ENCODE data around the gene TMF1.
A peak's percentile ranks its signal among the peaks of the same experiment; 100 is the strongest.

The TMF1 gene

DNA sequence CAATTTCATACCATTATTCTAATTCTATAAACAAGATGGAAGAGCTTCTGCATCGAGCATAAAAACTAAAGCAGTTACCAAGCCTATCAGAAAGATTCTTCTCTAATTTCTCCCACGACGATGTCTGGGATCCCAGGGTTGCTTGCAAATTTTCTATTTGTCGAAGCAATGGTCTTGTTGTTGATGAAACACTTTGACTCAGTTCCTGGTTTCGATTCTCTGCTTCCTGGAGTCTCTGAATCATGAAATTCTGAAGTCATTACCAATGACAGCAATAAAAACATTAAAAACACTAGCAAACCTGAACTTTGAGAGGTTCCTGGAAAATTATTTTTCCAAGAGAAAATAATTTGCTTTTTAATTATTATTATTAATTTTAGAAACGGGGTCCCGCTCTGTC is 18.7 kb downstream of the TMF1 start:
- no peaks in the 10 kb centered on the region for H3K9me3 ChIP-seq (ENCODE audit: control insufficient read depth, insufficient read depth, low read length)
- H3K27ac ChIP-seq (ENCODE audit: low read depth, low read length) = no peak overlapping the region
- no peaks in the 10 kb centered on the region for H3K4me1 ChIP-seq (ENCODE audit: control insufficient read depth, insufficient read depth, low read length)
- peaks cover 77% of the 10 kb centered on the region for H3K36me3 ChIP-seq (ENCODE audit: control insufficient read depth, insufficient read depth, low read length)
- no peak overlapping the region for H3K9ac ChIP-seq (ENCODE audit: low read depth, low read length)
- H3K27me3 ChIP-seq (ENCODE audit: control insufficient read depth, insufficient read depth, low read length) = no peaks in the 10 kb centered on the region
- no peak overlapping the region for H3K4me3 ChIP-seq (ENCODE audit: low read depth, low read length)

GRCh38 chr3:69032737-69033136 is 19.4 kb downstream of the TMF1 start:
- Histone ChIP-seq H3K9me3 (ENCODE audit: control insufficient read depth, insufficient read depth, low read length) (no peaks in the 10 kb centered on the region), H3K36me3 (ENCODE audit: control insufficient read depth, insufficient read depth, low read length) (peaks cover 77% of the 10 kb centered on the region), H3K27me3 (ENCODE audit: control insufficient read depth, insufficient read depth, low read length) (no peaks in the 10 kb centered on the region), H3K27ac (ENCODE audit: low read depth, low read length) (no peak overlapping the region), H3K4me3 (ENCODE audit: low read depth, low read length) (no peak overlapping the region), H3K9ac (ENCODE audit: low read depth, low read length) (no peak overlapping the region), H3K4me1 (ENCODE audit: control insufficient read depth, insufficient read depth, low read length) (no peaks in the 10 kb centered on the region)

DNA sequence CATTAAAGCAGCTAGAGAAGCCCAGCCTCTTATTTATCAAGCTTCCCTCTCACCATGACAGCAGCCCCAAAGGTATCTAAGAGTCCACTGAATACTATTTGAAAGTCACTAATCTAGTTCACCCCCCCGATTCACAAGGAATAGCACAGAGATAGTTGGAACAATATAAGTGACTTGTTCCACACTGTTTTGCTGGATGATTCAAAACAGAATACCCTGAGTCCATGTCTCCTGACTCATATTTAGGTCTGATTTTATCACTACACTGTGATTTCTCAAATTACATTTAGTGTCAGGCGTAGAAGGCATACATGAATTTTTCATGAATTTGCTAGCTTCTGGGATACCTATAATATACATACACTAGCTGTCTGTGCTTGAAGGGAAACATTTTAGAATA is 20.0 kb downstream of the TMF1 start:
- H3K36me3 ChIP-seq (ENCODE audit: control insufficient read depth, insufficient read depth, low read length) = peaks cover 81% of the 10 kb centered on the region
- H3K9ac ChIP-seq (ENCODE audit: low read depth, low read length) = no peak overlapping the region
- no peaks in the 10 kb centered on the region for H3K9me3 ChIP-seq (ENCODE audit: control insufficient read depth, insufficient read depth, low read length)
- H3K4me1 ChIP-seq (ENCODE audit: control insufficient read depth, insufficient read depth, low read length) = no peaks in the 10 kb centered on the region
- no peak overlapping the region for H3K27ac ChIP-seq (ENCODE audit: low read depth, low read length)
- H3K27me3 ChIP-seq (ENCODE audit: control insufficient read depth, insufficient read depth, low read length) = no peaks in the 10 kb centered on the region
- H3K4me3 ChIP-seq (ENCODE audit: low read depth, low read length) = no peak overlapping the region

GRCh38 chr3:69031635-69032034 is 20.5 kb downstream of the TMF1 start:
- no peaks in the 10 kb centered on the region for H3K9me3 ChIP-seq (ENCODE audit: control insufficient read depth, insufficient read depth, low read length)
- no peaks in the 10 kb centered on the region for H3K4me1 ChIP-seq (ENCODE audit: control insufficient read depth, insufficient read depth, low read length)
- no peak overlapping the region for H3K9ac ChIP-seq (ENCODE audit: low read depth, low read length)
- no peaks in the 10 kb centered on the region for H3K27me3 ChIP-seq (ENCODE audit: control insufficient read depth, insufficient read depth, low read length)
- H3K27ac ChIP-seq (ENCODE audit: low read depth, low read length) = no peak overlapping the region
- H3K4me3 ChIP-seq (ENCODE audit: low read depth, low read length) = no peak overlapping the region
- H3K36me3 ChIP-seq (ENCODE audit: control insufficient read depth, insufficient read depth, low read length) = peaks cover 79% of the 10 kb centered on the region

DNA sequence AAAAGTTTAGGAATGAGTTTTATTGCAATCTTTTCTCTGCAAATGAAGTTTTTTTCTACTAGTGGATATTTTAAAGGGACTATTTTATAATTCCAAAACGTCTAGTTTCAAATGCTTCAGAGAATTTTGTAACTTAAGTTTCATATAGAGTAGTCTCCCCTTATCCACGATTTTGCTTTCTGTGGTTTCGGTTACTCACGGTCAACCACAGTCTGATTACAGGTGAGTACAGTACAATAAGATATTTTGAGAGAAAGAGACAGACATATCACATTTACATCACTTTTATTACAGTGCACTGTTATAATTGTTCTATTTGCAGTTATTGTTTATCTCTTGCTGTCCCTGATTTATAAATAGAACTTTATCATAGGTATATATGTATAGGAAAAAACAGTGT is 31.3 kb downstream of the TMF1 start:
- H3K27me3 ChIP-seq (ENCODE audit: control insufficient read depth, insufficient read depth, low read length) = no peaks in the 10 kb centered on the region
- H3K36me3 ChIP-seq (ENCODE audit: control insufficient read depth, insufficient read depth, low read length) = peaks cover 33% of the 10 kb centered on the region
- no peaks in the 10 kb centered on the region for H3K9me3 ChIP-seq (ENCODE audit: control insufficient read depth, insufficient read depth, low read length)
- no peak overlapping the region for H3K4me3 ChIP-seq (ENCODE audit: low read depth, low read length)
- no peak overlapping the region for H3K27ac ChIP-seq (ENCODE audit: low read depth, low read length)
- H3K9ac ChIP-seq (ENCODE audit: low read depth, low read length) = no peak overlapping the region
- no peaks in the 10 kb centered on the region for H3K4me1 ChIP-seq (ENCODE audit: control insufficient read depth, insufficient read depth, low read length)

DNA sequence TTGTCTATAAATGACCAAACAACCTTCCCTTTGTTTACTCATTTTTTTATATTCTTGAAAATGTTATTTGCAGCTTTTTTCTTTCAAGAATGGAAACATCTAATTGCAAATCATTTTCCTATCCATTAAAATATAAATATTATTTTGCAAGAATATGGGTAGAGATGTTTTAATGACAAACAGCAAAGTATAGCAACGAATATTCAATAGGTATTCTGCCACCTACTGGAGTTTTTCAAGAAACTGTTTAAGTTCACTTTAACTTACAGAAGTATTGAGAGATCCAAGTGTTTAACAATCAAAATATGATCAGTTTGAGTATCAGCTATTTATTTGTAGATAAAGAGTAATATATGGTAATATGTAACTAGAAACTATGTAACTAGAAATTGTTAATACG is 31.7 kb downstream of the TMF1 start:
- H3K9ac ChIP-seq (ENCODE audit: low read depth, low read length) = no peak overlapping the region
- H3K9me3 ChIP-seq (ENCODE audit: control insufficient read depth, insufficient read depth, low read length) = no peaks in the 10 kb centered on the region
- H3K36me3 ChIP-seq (ENCODE audit: control insufficient read depth, insufficient read depth, low read length) = peaks cover 28% of the 10 kb centered on the region
- H3K27ac ChIP-seq (ENCODE audit: low read depth, low read length) = no peak overlapping the region
- H3K27me3 ChIP-seq (ENCODE audit: control insufficient read depth, insufficient read depth, low read length) = no peaks in the 10 kb centered on the region
- peaks cover under 1% of the 10 kb centered on the region; the same call in 1 of the 2 replicates for H3K4me1 ChIP-seq (ENCODE audit: control insufficient read depth, insufficient read depth, low read length)
- H3K4me3 ChIP-seq (ENCODE audit: low read depth, low read length) = no peak overlapping the region

DNA sequence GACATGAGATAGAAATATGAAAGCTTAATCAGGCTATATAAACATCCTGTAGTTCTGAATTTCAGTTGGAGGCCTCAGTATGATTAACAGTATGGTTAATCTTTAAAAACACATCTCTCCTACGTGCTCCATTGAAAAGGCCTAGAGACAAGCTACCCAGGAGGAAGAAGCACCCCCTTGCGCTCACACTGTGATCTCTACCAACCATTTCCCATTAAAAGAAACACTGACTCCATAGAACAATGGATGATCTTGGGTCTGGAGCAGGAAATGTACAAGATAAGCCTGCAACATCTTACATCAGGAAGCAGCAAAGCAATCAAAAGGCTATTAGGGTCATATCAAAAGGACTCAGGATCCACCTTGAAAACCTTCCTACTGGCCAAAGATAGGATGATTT is 35.2 kb downstream of the TMF1 start:
- H3K36me3 ChIP-seq (ENCODE audit: control insufficient read depth, insufficient read depth, low read length) = no peaks in the 10 kb centered on the region
- H3K27me3 ChIP-seq (ENCODE audit: control insufficient read depth, insufficient read depth, low read length) = peaks cover 3% of the 10 kb centered on the region; the same call in 1 of the 2 replicates
- no peaks in the 10 kb centered on the region for H3K9me3 ChIP-seq (ENCODE audit: control insufficient read depth, insufficient read depth, low read length)
- no peak overlapping the region for H3K9ac ChIP-seq (ENCODE audit: low read depth, low read length)
- peaks cover 24% of the 10 kb centered on the region for H3K4me1 ChIP-seq (ENCODE audit: control insufficient read depth, insufficient read depth, low read length)
- no peak overlapping the region for H3K27ac ChIP-seq (ENCODE audit: low read depth, low read length)
- H3K4me3 ChIP-seq (ENCODE audit: low read depth, low read length) = no peak overlapping the region

- H3K27me3 ChIP-seq (ENCODE audit: control insufficient read depth, insufficient read depth, low read length) = peaks cover 3% of the 10 kb centered on the region; the same call in 1 of the 2 replicates
- H3K36me3 ChIP-seq (ENCODE audit: control insufficient read depth, insufficient read depth, low read length) = no peaks in the 10 kb centered on the region; the same call in 1 of the 2 replicates
- H3K4me3 ChIP-seq (ENCODE audit: low read depth, low read length) = no peak overlapping the region
- peaks cover 32% of the 10 kb centered on the region for H3K4me1 ChIP-seq (ENCODE audit: control insufficient read depth, insufficient read depth, low read length)
- H3K9me3 ChIP-seq (ENCODE audit: control insufficient read depth, insufficient read depth, low read length) = no peaks in the 10 kb centered on the region
- no peak overlapping the region for H3K9ac ChIP-seq (ENCODE audit: low read depth, low read length)
- no peak overlapping the region for H3K27ac ChIP-seq (ENCODE audit: low read depth, low read length)
Measured at GRCh38 chr3:69016102-69016501, 36.0 kb downstream of the TMF1 start.

- Histone ChIP-seq H3K4me3 (ENCODE audit: low read depth, low read length) (peak overlapping the region; percentile 77), H3K27me3 (ENCODE audit: control insufficient read depth, insufficient read depth, low read length) (peaks cover 3% of the 10 kb centered on the region; the same call in 1 of the 2 replicates), H3K9ac (ENCODE audit: low read depth, low read length) (peak overlapping the region; percentile 87), H3K9me3 (ENCODE audit: control insufficient read depth, insufficient read depth, low read length) (no peaks in the 10 kb centered on the region), H3K4me1 (ENCODE audit: control insufficient read depth, insufficient read depth, low read length) (peaks cover 51% of the 10 kb centered on the region), H3K36me3 (ENCODE audit: control insufficient read depth, insufficient read depth, low read length) (peaks cover 2% of the 10 kb centered on the region; the same call in 1 of the 2 replicates), H3K27ac (ENCODE audit: low read depth, low read length) (peak overlapping the region; percentile 87)
Measured at GRCh38 chr3:69014022-69014580, 38.0 kb downstream of the TMF1 start.

DNA sequence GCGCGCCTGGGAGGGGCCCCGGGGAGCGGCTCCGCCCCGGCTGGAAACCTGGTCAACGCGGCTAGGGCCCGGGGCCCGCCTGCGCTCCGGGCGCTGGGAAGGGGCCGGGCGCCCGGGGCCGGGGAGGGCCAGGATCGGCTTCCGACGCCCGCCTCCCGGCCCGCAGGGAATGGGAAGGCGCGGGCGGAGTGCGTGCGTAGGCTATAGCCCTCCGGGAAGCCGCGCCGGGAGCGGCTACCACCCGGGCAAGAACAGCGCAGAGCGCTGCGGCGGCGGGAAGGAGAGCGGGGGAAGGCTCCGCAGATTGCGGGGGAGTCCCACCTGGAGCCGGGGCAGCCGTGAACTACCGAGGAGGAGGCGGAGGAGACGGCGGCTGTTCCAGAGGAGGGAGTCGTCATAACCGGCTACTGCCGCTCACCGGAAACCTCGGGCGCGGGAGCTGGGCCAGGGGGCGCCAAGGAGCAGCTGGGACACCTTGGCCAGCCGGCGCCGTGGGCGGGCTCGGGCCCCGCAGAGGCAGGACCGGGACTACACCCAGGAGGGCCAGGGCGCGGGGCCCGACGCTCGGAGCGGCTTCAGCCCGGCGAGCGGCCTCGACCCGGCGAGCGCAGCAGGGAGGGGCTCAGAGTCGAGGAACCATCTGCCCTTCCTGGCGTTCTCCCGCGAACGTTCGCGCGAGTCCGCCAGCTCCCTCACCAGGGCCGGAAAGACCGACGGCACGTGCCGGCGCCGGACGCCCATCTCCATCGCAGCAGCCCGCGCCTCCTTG is 38.7 kb downstream of the TMF1 start, which contains the start of gene EOGT:
EOGT (minus strand) TSS at position 432 of the 769 bp plus-strand sequence. CDS start 3,838 bp downstream, outside the sequence.
- Histone ChIP-seq H3K4me3 (ENCODE audit: low read depth, low read length) (peak within 1 kb of the TSS; percentile 77), H3K9me3 (ENCODE audit: control insufficient read depth, insufficient read depth, low read length) (no peaks in the 10 kb centered on the region), H3K27me3 (ENCODE audit: control insufficient read depth, insufficient read depth, low read length) (peaks cover 3% of the 10 kb centered on the region; the same call in 1 of the 2 replicates), H3K27ac (ENCODE audit: low read depth, low read length) (peak within 1 kb of the TSS; percentile 87), H3K4me1 (ENCODE audit: control insufficient read depth, insufficient read depth, low read length) (peaks cover 58% of the 10 kb centered on the region), H3K9ac (ENCODE audit: low read depth, low read length) (peak within 1 kb of the TSS; percentile 87), H3K36me3 (ENCODE audit: control insufficient read depth, insufficient read depth, low read length) (peaks cover 9% of the 10 kb centered on the region; the same call in 1 of the 2 replicates)

- no peaks in the 10 kb centered on the region for H3K9me3 ChIP-seq (ENCODE audit: control insufficient read depth, insufficient read depth, low read length)
- peaks cover 62% of the 10 kb centered on the region for H3K4me1 ChIP-seq (ENCODE audit: control insufficient read depth, insufficient read depth, low read length)
- peaks cover 15% of the 10 kb centered on the region for H3K36me3 ChIP-seq (ENCODE audit: control insufficient read depth, insufficient read depth, low read length)
- peak overlapping the region; percentile 77 for H3K4me3 ChIP-seq (ENCODE audit: low read depth, low read length)
- peaks cover 3% of the 10 kb centered on the region; the same call in 1 of the 2 replicates for H3K27me3 ChIP-seq (ENCODE audit: control insufficient read depth, insufficient read depth, low read length)
- H3K9ac ChIP-seq (ENCODE audit: low read depth, low read length) = peak overlapping the region; percentile 87
- peak overlapping the region; percentile 87 for H3K27ac ChIP-seq (ENCODE audit: low read depth, low read length)
Measured at GRCh38 chr3:69012800-69013252, 39.3 kb downstream of the TMF1 start.
